ENCODE results near the gene MRPL46.
"Not testable (repeated sequence)": the region's sequence is repeated elsewhere in the genome, so short reads cannot be mapped to it uniquely, and the experiment has no call there.

MRPL46 gene

DNA sequence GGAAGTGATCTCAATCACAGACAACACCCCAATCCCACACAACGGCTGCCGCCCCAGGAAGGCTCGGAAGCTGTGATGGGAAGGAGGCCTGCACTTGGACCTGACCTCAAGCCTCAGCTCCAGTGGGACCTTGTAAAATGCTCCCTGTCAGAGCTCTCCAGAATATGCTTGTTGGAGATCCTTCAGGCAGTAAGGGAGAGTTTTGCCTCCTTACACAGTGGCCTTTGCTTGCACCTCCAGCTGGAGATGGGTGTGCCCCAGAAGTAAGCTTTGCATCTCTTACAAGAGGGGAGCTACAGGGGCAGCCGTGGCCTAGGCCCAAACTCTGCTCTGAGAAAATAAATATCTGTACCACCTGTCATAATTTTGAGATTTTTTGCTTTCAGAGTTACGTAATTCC is 10.7 kb upstream of the MRPL46 start:
- no peak for DNase-seq

DNA sequence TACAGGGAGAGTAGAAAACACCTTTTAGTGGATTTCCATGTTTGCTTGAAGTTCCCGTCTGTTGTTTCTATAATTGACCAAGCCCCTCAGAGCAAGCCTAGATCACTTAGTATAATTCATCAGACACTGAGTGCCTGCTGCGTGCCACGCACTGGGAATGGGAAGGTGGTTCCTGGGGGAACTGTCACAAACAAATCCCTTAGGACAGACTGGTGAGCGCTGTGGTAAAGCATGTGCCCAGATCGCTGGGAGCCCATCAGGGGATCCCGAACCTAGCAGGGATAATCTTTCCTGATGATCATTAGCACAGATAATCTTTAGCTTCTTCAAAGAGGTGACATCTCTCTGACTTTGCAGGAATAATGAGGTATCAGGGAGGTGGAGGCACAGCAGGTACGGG is 9.9 kb upstream of the MRPL46 start:
- no peak for DNase-seq

DNA sequence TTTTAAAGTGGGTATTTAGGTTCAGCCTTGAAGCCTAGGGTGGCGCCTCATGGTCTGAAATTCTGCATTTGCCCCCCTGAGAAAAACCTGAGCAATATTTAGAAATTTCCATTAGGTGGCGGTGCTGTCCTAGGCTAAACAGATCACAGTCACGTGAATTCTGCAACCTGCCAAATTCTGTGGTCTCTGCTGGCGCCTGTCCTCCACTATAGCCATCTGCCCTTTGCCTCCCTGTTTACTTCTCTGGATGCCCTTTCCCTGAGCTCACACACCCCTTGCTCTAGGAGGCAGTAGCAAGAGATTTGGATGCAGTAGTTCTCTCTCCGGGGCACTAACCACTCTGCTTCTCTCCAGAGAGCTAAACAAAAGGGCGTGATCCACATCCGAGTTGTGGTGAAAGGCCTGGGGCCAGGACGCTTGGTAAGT is 9.5 kb upstream of the MRPL46 start:
- peak; percentile 29 for DNase-seq

GRCh38 chr15:88473661-88474293 is 6.6 kb upstream of the MRPL46 start:
- DNase-seq, result not testable (repeated sequence)

DNA sequence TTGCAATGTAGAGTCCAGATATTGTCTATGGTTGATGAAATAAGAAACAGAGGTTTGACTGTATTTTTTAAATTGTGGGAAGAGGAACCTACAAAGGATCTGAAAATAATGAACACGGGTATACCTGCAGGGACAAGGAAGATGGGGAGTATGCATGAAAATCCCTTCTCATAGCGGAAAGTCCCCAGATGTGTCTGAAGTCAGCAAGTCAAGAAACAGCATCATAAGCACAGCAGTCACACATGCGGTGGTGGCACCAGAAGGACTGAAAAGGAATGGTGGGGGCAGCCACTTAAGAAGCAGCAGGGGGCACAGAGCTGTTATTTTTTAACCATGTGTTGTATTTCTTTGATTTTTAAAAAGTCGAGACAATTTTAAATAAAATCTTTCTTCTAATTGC is 5.0 kb upstream of the MRPL46 start:
- DNase-seq, result no peak

DNA sequence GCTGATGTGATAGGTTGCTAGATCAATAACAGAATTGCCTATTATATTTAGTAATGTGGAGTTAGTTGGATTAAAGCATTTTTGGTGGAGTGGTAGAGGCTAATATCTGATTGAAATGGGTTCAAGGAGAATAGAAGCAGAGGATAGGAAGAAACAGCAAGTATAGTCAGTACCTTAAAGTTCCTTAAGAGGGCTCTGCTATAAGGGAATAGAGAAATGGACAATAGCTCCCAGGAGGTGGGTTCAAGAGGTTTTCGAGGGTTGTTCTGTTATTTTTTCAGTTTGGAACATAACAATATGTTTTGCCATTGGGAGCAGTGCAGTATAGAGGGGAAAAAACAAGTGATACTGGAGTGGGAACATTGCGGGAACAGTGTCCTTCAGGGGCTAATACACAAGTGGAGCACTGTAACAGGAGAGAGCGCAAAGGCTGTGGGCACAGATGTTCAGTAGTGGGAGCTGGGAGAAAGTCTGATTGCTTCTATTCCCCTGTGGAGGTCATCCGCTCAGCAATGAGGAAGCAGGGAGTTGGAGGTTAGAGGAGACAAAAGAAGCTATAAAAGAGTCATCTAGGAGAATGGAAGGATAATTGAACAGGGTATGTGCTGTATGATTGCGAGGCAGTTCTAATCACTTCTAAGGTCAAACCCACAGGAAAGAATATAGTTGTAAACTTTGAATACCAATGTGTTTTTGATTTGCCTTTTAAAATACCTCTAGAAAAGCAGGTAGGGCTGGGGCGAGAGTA is 3.6 kb upstream of the MRPL46 start:
- no peak for DNase-seq

- no peak for DNase-seq
Measured at GRCh38 chr15:88469321-88469720, 2.1 kb upstream of the MRPL46 start.

DNA sequence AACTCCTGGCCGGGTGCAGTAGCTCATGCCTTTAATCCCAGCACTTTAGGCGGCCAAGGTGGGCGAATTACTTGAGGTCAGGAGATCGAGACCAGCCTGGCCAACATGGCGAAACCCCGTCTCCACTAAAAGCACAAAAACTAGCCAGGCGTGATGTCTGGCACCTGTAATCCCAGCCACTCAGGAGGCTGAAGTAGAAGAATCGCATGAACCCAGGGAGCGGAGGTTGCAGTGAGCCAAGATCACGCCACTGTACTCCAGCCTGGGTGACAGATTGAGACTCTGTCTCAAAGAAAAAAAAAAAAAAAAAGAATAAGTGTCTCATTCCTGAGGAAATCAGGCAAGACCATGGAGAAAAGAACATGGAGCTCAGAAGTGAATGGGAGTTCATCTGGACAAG is 1.5 kb upstream of the MRPL46 start:
- not testable (repeated sequence) for DNase-seq

GRCh38 chr15:88467935-88468528 is 844 bp upstream of the MRPL46 start:
- no peak for DNase-seq

- DNase-seq, result peak; percentile 25
Measured at GRCh38 chr15:88465633-88466224, 1.5 kb downstream of the MRPL46 start.

DNA sequence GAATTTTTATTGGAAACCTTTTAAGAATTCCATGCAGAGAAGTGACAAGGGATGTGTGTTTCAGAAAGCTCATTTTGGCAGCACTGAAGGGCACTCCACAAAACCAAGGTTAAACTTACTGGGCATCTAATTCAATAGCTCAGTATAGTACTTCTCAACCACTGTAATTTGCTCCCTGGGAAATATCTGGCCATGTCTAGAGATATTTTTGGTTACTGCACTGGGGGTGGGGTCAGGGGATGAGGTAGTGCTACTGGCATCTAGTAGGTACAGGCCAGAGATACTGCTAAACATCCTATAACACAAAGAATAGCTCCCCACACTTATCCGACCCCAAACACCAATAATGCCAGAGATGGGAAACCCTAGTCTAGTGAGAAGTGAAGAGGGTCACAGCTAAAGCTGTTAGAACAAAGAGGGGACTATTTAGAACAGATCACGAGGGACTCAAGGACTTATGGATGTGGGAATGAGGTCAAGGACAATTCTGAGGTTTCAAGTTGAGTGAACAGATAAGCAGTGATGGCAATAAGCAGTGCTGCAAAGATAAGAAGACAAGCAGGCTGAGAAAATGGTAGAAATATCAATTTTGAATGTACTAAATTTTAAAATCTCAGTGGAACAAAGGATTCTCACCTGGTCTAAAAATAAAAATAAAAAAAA is 3.2 kb downstream of the MRPL46 start:
- no peak for DNase-seq

DNA sequence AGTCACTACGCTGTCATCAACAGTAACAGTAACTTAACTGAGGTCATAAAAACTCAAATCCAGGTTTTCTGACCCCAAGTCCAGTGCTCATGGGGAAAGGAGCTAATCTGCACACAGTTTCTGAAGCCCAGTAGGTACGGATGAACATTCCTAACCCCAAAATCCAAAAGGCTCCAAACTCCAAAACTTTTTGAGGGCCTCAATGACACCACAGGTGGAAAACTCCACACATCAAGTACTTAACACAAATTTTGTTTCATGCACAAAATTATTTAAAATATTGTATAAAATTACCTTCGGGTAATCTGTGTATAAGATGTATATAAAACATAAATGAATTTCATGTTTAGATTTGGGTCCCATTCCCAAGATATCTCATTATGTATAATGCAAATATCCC is 10.5 kb downstream of the MRPL46 start:
- no peak for DNase-seq

- peak; percentile 73 for DNase-seq
Measured at GRCh38 chr15:88454867-88455810, 12.0 kb downstream of the MRPL46 start.

DNA sequence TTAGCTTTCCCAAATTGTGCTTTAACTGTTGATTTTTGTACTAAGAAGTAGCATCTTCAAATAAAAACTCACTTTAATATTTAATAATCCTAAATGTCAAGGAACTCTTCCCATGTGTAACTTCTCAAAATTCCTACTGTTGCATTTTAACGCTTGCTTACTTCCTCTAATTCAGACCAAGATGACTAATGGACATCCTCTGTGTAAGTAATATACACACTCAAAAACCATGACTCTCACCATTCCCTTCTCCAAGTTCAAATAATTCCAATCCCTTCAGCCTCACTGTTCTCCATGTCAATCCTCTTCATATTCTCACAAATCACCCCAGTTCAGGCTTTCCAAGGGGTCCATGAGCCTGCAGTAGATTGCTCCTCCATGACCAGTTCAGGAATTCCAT is 13.0 kb downstream of the MRPL46 start:
- DNase-seq, result peak; percentile 28

- no peak for DNase-seq
Measured at GRCh38 chr15:88453651-88454050, 13.5 kb downstream of the MRPL46 start.

DNA sequence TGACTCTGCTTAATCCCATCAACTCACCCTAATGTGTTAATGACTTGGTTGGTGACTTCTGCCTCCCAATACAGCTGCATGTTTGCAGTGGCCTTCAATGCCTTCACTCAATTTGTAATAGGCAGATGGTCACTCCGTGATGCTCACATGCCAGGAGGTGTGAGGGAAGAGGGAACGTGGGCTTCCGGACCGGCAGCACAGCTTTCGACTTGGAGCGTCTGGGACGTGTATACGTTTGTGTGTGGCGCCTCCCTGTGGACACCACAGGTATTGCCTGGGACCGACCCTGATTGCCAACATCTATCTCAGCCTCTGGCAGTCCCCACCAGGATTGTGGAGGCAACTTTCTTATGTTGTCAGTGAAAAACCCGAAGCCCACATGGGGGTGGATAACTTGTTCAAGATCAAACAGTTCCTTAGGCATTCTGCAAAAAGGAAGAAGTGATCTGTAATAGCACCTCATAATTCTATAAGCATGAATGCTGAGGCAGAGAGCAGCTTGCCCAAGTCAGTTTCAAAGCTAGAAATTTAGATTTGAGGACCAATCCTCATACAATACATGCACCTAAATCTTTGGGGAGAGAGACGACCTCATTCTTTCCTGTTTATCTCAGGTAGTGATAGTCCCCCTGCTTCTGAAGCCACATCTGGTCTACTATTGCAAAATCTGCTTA is 16.9 kb downstream of the MRPL46 start:
- DNase-seq, result peak; percentile 62

- no peak for DNase-seq
Measured at GRCh38 chr15:88449581-88449980, 17.6 kb downstream of the MRPL46 start.

- no peak for DNase-seq
Measured at GRCh38 chr15:88448991-88449461, 18.2 kb downstream of the MRPL46 start.

DNA sequence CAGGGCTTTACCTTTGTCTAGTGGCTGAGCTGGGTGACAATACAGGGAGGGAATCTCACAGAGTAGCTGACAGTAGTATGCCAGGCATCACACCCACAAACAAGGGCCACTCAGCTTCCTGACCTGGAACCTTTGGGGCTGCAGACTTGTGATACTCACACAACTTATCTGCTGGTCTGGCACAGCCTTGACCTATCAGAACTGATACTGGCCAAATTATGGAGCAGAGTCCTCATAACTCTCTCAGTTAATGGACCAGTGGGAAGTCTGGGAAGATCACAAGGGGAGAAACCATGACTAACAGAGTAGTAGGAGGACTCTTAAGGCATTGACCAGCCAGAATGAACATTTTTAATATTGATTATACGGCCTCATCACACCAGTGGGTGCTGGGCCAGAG is 19.4 kb downstream of the MRPL46 start:
- no peak for DNase-seq

DNA sequence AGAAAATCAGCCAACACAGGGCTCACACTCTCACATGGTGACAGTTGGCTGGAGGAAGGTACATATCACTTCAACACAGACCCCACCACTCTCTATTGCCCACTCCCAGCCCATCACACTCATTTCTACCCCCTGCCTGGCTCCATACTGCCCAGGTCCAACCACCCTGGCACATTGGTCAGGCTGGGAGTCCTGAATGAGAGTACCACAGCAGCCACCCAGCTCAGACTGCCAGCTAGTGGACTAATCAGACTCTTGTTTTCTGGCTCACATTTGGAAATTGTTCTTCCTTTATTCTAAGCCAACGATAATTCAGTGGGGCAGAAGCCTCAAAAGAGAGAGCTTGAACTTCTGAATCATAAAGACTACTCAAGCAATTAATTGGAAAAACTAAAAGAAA is 20.0 kb downstream of the MRPL46 start:
- DNase-seq, result no peak

DNA sequence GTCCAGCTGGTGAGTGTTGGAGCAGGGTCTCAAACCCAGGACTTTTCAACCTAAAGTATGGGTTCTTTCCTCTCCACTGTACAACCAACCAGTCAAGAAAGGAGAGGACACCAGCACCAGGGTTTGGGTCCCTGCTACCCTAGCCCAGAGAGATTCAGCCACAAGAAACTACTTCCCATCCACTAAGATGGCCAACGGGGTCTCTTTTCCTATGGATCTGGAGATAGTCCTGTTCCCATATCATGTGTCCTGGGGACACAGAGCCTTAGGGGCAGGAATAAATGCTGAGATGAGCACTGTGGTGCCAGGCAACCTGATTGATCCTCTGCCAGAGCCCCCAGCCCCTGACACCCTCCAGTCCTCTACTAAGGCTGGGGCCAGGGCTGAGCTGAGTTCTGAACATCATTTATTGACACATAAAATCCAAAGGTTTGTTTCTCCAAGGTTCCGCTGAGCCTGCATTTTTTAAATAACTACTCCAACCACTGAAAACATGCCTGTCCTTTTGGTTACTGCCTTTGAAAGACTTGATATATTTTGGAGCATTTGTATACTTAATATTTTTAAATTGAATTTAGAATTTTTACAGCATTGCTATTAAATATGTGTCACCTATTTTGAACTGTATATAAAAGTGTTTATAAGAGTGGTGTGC is 26.0 kb downstream of the MRPL46 start:
- DNase-seq, result no peak
